Nephron progenitor cell (in vitro differentiated cells): ENCODE measurements around the gene RAB7B.

Experiments used
- DNase-seq: peaks from one replicate; pipeline ENCODE4 v3.0.0; 2021
- H3K27ac Mint-ChIP-seq: 2 replicates; pipeline ENCODE4 v1.8.0; 2021; ENCODE audit warnings: mild to moderate bottlenecking, moderate library complexity, mixed read lengths
- H3K27me3 Mint-ChIP-seq: 2 replicates; pipeline ENCODE4 v1.8.0; 2021; ENCODE audit warnings: mild to moderate bottlenecking, low read depth, mixed read lengths; ENCODE audit not compliant: poor library complexity
- H3K36me3 Mint-ChIP-seq: 2 replicates; pipeline ENCODE4 v1.8.0; 2021; ENCODE audit warnings: low read depth, mixed read lengths
- H3K4me1 Mint-ChIP-seq: 2 replicates; pipeline ENCODE4 v1.8.0; 2021; ENCODE audit warnings: mixed read lengths
- H3K4me3 Mint-ChIP-seq: 2 replicates; pipeline ENCODE4 v1.8.0; 2021; ENCODE audit warnings: mild to moderate bottlenecking, moderate library complexity, mixed read lengths
- H3K9me3 Mint-ChIP-seq: 2 replicates; pipeline ENCODE4 v1.8.0; 2021; ENCODE audit warnings: mild to moderate bottlenecking, moderate library complexity, mixed read lengths
- CTCF ChIP-seq: fragments of 200-600 bp; sonication (generic); IDR thresholded peaks from 2 replicates; pipeline ENCODE4 v1.5.0; 2021; ENCODE audit warnings: antibody characterized with exemption

The RAB7B gene

GRCh38 chr1:205950826-205951549 is 52.2 kb downstream of the RAB7B start:
- DNase-seq = no peak
- H3K4me1 Mint-ChIP-seq = no peaks in the 10 kb centered on the region
- TF ChIP-seq CTCF = no peak
- H3K36me3 Mint-ChIP-seq = no peaks in the 10 kb centered on the region
- no peak overlapping the region for H3K27ac Mint-ChIP-seq
- H3K27me3 Mint-ChIP-seq = peaks cover 31% of the 10 kb centered on the region
- H3K4me3 Mint-ChIP-seq = no peak overlapping the region
- H3K9me3 Mint-ChIP-seq = no peaks in the 10 kb centered on the region

GRCh38 chr1:205950280-205950679 is 52.9 kb downstream of the RAB7B start:
- H3K4me3 Mint-ChIP-seq = no peak overlapping the region
- no peak for TF ChIP-seq CTCF
- no peaks in the 10 kb centered on the region for H3K36me3 Mint-ChIP-seq
- no peaks in the 10 kb centered on the region for H3K4me1 Mint-ChIP-seq
- DNase-seq = no peak
- no peak overlapping the region for H3K27ac Mint-ChIP-seq
- H3K9me3 Mint-ChIP-seq = no peaks in the 10 kb centered on the region
- H3K27me3 Mint-ChIP-seq = peaks cover 26% of the 10 kb centered on the region

- Mint-ChIP-seq H3K9me3 (no peaks in the 10 kb centered on the region), H3K27me3 (peaks cover 21% of the 10 kb centered on the region), H3K27ac (no peak overlapping the region), H3K36me3 (no peaks in the 10 kb centered on the region), H3K4me3 (no peak overlapping the region), H3K4me1 (no peaks in the 10 kb centered on the region)
- DNase-seq = no peak
- TF ChIP-seq CTCF = no peak
These were observed 53.4 kb downstream of the RAB7B start for GRCh38 chr1:205949753-205950152.

- no peak for DNase-seq
- no peaks in the 10 kb centered on the region for H3K36me3 Mint-ChIP-seq
- H3K27me3 Mint-ChIP-seq = peaks cover 24% of the 10 kb centered on the region
- no peak overlapping the region for H3K4me3 Mint-ChIP-seq
- H3K27ac Mint-ChIP-seq = no peak overlapping the region
- no peaks in the 10 kb centered on the region for H3K4me1 Mint-ChIP-seq
- no peak for TF ChIP-seq CTCF
- no peaks in the 10 kb centered on the region for H3K9me3 Mint-ChIP-seq
These were observed 54.3 kb downstream of the RAB7B start for GRCh38 chr1:205948886-205949285.

- H3K4me3 Mint-ChIP-seq = no peak overlapping the region
- no peaks in the 10 kb centered on the region for H3K9me3 Mint-ChIP-seq
- TF ChIP-seq CTCF = no peak
- peaks cover 5% of the 10 kb centered on the region for H3K4me1 Mint-ChIP-seq
- DNase-seq = no peak
- H3K27me3 Mint-ChIP-seq = peaks cover 19% of the 10 kb centered on the region
- no peak overlapping the region for H3K27ac Mint-ChIP-seq
- no peaks in the 10 kb centered on the region for H3K36me3 Mint-ChIP-seq
These were observed 55.2 kb downstream of the RAB7B start for GRCh38 chr1:205948039-205948438.

- Mint-ChIP-seq H3K4me3 (no peak overlapping the region), H3K36me3 (no peaks in the 10 kb centered on the region), H3K27me3 (peaks cover 19% of the 10 kb centered on the region), H3K9me3 (no peaks in the 10 kb centered on the region), H3K27ac (no peak overlapping the region), H3K4me1 (peaks cover 11% of the 10 kb centered on the region)
- no peak for DNase-seq
- no peak for TF ChIP-seq CTCF
These were observed 56.2 kb downstream of the RAB7B start for GRCh38 chr1:205947024-205947423.
